ENCODE data around the gene PRR14.

PRR14 gene

GRCh38 chr16:30659507-30660423, 9.0 kb downstream of the PRR14 start:
- DNase-seq (ENCODE audit: low spot score), result no peak

DNA sequence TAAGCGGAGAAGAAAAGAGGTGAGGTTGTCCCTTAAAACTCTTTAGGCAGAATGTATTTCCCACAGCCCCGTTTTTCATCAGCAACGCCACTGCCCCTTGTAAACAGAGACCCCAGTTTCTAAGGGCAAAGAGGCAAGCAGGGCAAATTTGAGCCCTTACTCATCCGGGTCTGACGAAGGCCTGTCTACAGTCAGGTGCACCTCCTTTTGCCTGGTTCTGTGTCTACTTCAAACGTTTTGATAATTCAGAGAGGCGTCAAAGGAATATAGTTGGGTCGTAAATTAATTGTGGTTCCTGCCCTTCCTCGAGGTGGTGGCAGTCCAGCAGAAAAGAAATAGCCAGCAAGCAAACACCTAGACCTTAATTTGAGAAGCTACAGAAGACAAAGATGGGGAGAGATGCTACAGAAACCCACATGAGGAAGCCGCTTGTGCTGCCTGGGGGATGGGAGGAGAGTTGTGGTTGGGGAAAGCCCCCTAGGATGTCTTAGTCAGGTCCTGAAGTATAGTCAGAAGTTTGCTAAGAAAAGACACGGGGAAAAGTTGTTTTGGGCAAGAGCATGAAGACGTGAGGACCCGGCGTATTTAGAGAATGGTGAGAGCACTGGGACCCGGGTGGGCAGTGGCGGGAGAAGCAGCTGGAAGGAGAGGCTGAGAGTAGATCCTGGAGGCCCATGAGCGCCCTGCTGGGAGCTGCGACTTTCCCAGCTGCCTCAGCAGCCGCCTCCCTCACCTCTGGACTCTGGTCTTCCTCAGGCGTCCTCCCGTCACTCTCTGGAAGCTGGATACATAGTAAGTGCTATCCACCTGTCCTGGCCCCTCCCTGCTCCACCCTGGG, 9.9 kb downstream of the PRR14 start:
- no peak for DNase-seq (ENCODE audit: low spot score)

DNA sequence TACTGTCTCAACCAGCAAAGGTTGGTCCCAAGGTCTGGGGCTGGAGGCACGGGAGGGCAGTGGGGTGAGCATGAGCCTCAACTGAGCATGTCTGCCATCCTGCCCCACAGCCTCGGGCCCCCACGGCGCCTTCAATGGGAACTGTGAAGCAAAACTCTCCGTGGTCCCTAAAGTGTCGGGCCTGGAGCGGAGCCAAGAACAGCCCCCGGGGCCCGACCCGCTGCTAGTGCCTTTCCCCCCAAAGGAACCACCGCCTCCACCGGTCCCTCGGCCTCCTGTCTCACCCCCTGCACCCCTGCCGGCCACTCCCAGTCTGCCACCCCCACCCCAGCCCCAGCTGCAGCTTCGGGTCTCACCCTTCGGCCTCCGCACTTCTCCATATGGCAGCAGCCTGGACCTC, 11.7 kb downstream of the PRR14 start:
- DNase-seq (ENCODE audit: low spot score), result no peak

DNA sequence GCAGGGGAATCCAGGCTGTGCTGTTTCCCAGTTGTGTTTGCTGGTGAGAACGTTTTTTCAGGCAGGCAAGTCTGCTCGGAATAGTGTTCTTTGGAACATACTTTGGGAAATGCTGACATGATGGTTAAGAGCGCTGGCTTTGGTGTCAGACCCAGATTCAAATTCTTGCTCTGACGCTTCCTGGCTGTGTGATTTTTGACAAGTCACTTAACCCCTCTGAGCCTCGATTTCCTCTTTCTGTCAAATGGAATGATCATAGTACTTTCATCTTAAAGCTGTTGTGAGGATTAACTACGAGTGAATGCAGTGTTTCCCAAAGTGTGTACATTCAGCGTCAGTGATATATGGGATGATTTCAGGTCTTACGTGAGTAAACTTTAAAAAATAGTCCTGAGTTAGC, 12.3 kb downstream of the PRR14 start:
- DNase-seq (ENCODE audit: low spot score), result no peak

GRCh38 chr16:30663820-30664219, 13.1 kb downstream of the PRR14 start:
- no peak for DNase-seq (ENCODE audit: low spot score)

DNA sequence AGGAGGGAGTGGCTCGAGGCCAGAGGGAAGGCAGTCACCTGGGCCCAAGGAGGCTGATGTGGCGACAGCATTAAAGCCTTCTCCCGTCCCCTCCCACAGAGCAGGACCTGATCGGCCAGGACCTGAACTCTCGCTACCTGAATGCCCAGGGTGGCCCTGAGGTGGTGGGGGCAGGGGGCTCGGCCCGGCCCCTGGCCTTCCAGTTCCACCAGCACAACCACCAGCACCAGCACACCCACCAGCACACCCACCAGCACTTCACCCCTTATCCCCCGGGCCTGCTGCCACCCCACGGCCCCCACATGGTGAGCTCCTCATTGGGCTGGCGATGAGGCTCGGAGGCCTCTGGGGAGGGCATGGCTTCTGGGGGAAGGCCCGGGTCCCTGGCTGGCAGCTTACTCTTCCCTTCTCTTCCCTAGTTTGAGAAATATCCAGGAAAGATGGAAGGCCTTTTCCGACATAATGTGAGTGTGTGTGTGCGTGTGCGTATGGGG, 13.9 kb downstream of the PRR14 start:
- no peak for DNase-seq (ENCODE audit: low spot score)

GRCh38 chr16:30665155-30665829, 14.5 kb downstream of the PRR14 start:
- DNase-seq (ENCODE audit: low spot score), result no peak

DNA sequence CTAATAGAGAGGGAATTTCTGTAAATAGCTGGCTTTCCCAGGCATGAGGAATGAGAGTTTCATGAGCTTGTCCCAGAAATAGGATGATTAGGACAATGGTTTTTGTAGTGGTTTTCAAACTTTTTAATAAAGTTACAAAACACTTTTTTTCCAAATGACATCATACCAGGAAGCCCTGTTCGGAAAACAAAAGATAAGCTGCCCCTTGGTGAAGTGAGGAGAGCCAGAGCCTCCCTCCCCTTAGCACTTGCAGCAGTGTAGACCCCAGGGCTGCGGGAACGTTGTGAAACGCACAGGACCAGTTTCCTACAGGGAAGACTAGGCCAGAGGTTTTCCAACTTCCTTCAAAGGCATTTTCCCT, 15.1 kb downstream of the PRR14 start:
- no peak for DNase-seq (ENCODE audit: low spot score)

GRCh38 chr16:30666681-30667080, 15.9 kb downstream of the PRR14 start:
- no peak for DNase-seq (ENCODE audit: low spot score)

DNA sequence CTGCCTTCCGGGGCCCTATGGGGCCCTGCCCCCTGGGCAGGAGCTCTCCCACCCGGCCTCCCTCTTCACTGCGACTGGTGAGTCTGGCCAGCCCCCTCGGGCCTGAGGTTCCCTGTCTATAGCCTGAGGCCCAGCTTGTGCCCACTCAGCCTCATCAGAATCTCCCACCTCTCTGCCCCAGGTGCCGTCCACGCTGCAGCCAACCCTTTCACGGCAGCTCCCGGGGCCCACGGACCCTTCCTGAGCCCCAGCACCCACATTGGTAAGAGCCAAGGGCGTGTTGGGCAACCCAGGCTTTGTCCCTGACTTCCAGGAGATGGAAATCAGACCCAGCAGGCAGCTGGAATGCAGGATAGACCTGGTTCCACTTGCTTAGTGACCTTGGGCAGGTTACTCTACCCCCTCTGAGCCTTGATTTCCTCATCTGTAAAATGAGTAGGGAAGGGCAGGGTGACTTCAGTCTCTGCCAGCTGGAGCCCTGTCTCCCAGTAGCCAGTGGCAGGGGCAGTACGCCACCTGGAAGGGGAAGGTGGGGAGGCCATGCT, 16.7 kb downstream of the PRR14 start:
- DNase-seq (ENCODE audit: low spot score), result no peak

DNA sequence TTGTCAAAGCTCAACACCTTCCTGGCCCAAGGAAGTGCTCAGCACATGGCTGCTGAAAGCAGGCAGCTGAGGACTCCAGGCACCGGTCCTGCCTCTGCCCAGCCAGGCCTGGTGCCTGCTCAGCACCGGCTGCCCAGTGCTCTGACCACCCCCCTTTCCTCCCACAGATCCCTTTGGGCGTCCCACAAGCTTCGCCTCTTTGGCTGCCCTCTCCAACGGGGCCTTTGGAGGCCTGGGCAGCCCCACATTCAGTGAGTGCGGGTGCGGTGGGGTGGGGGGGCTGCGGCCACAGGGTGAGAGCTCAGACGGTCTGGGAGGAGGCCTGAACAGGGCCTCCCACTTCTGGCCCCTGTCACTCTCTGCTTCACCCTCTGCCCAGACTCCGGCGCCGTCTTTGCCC, 17.6 kb downstream of the PRR14 start:
- no peak for DNase-seq (ENCODE audit: low spot score)

GRCh38 chr16:30669026-30669902, 18.5 kb downstream of the PRR14 start:
- DNase-seq (ENCODE audit: low spot score), result no peak

DNA sequence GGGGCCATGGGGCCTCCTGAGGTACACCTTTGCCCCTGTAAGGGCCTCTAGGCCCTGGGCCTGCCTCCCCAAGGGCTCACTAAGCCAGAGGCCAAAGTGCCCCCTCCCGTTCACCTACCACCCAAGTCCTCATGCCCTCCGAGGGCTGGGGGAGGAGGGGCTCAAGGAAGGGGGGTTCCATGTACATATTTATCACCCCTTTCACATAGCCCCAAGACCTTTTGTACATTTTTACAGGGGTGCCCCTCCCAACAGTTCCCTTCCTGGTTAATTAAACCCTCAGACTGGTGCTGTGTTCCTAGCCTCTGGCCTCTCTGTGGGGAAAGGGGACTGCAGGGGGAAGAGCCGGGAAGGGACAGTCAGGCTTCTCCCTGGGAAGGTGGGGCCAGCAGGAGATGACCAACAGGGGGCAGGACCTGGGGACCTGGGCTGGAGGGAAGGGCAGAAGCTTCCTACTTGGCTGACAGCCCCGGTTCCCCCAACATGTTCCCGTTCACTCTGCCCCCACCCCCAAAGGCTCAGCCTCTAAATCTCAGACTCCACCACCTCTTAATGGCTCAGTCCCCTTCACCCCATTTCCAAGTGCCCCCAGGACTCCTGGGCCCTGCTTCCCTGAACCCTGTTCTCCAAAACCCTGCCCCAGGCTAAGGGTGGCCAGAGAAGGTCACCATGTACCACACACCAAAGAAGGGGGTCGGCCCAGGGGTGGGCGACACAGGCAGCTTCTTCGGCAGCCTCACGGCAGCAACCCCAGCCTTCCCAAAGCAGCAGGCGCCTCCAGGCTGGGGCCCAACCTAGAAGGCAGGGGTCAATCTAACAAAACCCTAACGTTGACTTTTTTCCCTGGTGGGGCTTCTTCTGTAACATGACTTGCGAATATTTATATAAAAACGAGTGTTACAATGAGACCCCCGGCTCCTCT, 19.4 kb downstream of the PRR14 start:
- no peak for DNase-seq (ENCODE audit: low spot score)

- DNase-seq (ENCODE audit: low spot score), result no peak
Measured at GRCh38 chr16:30675143-30675542, 24.4 kb downstream of the PRR14 start.

- DNase-seq (ENCODE audit: low spot score), result no peak
Measured at GRCh38 chr16:30677931-30678585, 27.3 kb downstream of the PRR14 start.

DNA sequence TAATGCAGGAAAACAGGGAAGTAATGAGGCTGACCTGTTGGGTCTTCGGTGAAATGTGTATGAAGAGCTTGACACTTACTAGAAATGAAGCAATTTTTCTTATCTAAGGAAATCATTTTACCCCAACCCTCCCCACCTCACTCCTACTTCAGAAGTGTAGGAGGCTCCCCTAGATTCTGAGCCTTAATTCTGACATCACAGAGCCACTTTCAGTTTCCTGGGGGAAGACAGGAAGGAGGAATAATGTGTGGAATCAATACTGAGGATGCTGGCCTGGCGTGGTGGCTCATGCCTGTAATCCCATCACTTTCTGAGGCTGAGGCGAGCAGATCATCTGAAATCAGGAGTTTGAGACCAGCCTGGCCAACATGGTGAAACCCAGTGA, 27.8 kb downstream of the PRR14 start:
- DNase-seq (ENCODE audit: low spot score), result no peak

- DNase-seq (ENCODE audit: low spot score), result no peak
Measured at GRCh38 chr16:30680326-30680725, 29.6 kb downstream of the PRR14 start.

DNA sequence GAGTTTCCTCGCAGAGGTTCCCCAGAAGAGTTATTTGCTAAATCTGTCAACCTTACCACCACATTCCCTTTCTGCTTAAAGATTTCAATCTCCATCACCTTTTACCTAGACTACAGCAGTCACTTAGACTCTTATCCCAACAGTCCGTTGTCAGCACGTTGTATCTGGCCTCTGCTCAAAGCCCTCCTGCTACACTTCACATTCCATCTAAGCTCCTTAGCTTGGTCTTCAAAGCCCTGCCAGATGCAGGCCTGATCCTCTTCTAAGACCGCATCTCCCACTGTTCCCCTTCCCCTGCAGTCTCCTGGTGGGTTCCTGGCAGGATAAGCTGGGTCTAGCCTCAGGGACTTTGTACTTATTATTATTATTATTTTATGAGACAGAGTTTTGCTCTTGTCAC, 37.9 kb downstream of the PRR14 start:
- no peak for DNase-seq (ENCODE audit: low spot score)

- no peak for DNase-seq (ENCODE audit: low spot score)
Measured at GRCh38 chr16:30691907-30692306, 41.1 kb downstream of the PRR14 start.
